GM03348 (cell line): ENCODE measurements around the gene INS.

Experiments used
- DNase-seq: peaks from one replicate; pipeline ENCODE4 v3.0.0; 2012; ENCODE audit warnings: low spot score

The INS gene

DNA sequence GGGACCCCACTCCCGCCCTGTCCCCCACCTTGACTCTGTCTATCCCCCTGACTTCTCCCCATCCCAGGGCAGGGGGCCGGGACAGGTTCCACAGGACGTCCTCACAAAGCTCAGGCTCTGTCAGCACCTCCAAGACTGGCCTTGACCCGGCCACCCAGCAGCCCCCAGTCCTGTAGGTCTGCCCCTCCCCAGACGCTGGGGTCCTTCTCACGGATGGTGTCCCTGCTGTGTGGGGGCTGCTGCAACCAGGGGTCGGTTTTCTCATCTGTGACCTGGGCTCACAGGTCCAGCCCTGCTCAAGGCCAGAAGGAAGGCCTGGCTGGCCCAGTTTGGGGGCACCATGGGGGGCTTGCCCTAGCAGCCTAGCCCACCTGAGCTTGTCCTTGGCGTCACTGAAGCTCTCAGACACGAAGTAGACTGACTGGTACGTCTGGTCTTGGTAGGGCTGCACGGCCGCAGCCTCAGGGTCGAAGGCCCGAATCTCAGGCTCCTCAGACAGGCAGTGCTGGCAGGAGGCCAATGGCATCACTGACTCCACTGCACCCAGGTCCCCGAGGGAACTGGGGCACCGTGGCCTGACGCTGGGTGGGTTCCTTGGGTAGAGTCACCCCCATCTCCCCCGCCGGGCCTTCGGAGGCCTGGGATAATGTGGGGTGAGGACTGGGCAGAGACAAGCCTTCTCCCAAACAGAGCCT is 4.0 kb upstream of the INS start:
- DNase-seq, result no peak

DNA sequence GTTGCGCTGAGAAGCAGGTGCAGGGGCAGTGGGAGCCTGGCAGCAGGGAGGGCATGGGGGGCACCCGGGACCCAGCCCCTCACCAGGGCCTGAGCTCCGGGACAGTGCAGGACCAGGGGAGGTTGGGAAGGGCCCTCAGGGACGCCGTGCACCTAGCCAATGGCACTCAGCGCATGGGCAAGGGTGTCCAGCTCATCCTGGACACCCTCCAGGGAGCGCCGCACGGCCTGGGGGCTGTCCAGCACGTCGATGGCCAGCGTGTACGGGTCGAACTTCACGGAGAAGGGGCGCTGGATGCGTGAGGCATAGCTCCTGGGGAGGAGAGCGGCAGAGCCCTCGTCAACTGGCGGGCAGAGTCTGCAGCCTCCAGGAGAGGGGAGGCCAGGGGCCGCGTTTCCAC is 3.1 kb upstream of the INS start:
- DNase-seq, result no peak

DNA sequence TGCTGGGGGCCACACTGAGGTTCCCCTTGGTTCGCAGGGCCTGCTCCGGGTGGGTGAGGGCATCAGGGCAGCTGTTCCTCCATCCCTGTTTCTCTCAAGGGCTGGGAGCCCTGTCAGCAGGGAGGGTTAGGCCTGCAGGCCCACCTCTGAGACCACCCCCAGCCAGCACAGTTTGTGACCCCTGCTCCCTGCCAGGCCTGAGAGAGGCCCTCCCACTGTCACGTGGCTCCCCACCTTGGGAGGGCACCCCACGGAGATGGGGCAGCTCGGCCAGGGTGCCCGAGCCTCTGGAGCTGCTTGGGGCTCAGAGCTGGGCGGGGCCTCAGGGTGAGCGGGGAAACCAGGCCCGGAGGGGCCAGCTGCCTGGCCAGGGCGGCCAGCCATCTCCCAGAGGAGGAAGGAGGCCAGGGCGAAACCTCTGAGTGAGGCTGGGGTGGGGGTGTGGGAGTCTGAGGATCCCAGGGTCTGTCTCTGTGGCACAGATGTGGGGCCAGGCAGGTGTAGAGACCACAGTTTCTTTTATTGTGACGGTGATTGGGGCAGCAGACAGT is 2.5 kb upstream of the INS start:
- DNase-seq, result no peak

DNA sequence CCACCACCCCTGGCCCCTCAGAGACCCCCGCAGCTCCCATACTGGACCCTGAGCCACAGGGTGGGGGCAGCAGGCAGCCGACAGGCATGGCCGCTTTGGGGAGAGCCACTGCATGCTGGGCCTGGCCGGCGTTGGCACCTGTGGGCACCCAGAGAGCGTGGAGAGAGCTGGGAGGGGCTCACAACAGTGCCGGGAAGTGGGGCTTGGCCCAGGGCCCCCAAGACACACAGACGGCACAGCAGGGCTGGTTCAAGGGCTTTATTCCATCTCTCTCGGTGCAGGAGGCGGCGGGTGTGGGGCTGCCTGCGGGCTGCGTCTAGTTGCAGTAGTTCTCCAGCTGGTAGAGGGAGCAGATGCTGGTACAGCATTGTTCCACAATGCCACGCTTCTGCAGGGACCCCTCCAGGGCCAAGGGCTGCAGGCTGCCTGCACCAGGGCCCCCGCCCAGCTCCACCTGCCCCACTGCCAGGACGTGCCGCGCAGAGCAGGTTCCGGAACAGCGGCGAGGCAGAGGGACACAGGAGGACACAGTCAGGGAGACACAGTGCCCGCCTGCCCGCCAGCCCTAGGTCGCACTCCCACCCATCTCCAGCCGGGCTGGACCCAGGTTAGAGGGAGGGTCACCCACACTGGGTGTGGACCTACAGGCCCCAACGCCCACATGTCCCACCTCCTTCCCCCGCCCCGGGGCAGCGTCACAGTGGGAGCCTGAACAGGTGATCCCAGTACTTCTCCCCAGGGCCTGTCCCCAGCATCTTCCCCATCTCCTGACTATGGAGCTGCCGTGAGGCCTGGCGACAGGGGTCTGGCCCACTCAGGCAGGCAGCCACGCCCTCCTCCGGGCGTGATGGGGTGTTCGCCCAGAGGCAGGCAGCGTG is 1.2 kb downstream of the INS start:
- no peak for DNase-seq

DNA sequence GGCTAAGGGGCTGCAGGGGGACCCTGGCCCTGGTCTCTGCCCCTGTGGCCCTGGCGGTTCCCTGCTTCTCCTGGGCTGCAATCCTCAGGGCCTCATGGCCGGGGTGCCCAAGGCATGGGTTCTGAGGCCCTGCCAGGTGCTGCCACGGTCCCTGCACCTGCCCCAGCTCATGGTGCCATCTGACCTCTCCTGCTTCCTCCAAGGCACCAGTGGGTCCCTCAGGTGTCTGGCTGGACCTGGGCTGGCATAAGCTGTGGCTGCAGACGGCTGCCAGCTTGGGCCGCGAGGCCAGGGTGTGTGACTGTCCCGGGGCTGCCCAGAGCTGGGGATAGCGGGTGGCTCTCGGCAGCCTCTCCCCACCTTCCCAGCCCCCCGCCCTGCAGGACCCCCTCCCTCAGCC is 2.0 kb downstream of the INS start:
- DNase-seq, result no peak

DNA sequence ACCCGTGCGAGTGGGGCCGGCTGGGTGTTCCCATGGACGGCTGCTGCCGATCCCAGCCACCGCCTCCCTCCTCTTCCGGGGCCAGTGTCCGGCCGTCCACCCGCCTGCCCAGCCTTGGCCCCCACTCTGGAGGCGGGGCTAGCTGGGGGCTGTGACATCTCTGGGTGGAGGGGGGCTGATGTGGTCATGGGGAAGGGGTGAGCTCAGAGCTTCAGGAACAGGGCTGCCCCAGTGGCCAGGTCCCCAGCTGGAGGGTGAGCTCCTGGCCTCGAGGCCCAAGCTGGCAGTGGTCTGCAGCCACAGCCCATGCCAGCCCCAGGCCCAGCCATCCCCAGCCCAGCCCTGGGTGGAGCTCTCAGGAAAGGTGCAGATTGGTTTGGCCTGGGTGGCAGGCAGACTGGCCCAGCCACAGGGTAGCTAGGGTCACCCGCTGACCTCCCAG is 2.7 kb downstream of the INS start:
- no peak for DNase-seq

DNA sequence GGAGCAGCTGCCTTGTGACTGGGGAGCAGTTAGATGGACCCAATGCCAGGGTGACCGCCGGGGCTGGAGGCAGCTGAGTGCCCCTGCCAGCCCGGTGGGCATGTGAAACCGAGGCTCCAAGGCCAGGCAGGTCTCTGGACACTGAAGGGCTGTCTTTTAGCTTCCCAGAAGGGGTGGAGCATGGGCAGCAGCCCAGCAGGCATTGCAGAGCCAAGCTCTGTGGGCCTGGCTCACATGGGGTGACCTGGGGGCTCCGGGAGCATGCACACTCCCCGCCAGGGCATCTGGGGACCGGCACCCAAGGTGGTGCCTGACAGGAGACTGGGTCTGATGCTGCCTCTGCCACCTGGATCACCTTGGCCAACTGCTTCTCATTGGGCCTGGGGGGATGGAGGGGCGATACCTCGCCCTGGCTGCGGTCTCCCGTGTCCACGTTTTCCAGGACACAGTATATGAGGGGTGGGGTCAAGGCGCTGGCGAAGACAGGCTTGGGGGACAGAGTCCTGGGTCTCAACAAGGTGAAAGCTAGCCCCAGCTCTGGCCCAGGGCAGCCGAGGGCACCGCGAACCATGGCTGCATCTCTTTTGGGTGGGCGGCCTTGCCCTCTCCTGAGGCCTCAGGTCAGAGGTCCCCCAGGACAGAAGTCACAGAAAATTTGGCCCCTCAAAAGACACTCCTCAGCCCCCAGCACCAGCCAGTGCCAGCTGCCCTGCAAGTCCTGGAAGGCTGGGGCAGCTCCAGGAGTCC is 3.5 kb downstream of the INS start:
- DNase-seq, result no peak

DNA sequence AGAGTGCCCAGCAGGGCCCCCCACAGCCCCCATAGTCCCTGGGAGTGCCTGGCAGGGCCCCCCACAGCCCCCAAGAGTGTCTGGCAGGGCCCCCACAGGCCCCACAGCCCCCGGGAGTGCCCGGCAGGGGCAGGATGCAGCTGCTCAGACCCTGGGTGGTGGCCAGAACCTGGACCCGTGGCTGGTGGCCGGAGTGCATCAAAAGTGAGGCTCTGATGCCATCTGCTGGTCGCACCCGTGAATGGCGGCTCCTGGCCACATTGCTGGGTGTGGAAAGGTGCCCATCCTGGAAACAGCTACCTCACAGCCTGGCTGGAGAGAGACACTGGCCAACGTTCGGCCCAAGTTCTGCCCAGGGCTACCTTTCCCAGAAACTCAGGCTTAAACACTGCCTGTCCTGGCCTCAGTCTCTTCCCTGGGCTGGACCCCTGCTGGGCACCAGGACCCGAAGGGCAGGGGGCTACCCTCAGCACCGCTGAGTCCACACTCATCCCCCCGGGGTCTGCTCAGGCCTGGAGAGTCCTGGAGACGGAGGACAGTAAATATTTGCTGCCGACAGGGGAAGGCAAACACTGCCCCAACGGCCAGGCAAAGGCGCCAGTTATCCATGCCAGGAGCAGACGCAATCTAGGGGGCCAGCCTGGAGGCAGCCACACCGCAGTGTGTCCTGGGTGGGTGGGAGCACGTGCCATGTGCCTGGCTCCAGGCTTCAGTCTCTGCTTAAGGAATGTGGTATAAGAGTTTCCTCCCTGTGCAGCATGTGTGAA is 4.4 kb downstream of the INS start:
- DNase-seq, result peak; percentile 90

DNA sequence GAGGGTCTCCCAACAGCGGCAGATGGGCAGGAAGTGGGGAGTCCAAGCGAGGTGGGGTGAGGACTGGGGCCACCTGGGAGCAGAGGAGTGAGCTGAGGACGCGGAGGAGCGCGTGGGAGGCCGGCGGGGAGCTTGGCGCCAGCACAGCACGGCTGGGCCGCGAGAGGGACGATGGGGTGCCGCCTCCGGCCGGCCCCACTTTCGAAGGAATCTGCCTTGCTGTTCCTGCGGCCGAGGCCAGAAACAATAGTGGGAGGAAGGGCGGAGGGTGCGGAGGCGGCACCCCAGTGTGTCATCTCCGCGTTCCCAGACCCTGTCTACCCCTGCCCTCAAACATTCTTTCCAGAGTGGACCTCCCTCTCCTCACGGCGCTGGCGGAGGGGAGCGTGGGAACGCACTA is 5.5 kb downstream of the INS start:
- DNase-seq, result no peak

DNA sequence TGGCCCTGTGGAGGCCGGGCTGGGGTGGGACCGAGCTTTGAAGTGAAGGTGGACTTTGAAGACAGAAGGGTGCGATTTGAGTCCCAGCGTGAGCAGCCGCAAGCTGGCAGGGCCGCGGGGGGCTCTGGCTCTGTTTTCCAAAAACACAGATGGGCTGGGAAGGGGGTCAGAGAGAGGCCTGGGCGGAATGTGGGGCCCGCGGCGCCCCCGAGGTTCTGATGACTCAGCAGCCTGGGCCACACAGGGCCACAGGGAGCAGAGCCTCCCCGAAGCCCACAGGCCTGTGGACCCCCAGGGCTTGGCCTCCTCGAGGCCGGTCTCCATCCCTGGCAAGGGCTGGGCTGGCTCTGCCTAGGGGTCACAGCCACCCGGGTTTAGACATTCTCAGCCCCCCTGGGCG is 6.1 kb downstream of the INS start:
- no peak for DNase-seq

DNA sequence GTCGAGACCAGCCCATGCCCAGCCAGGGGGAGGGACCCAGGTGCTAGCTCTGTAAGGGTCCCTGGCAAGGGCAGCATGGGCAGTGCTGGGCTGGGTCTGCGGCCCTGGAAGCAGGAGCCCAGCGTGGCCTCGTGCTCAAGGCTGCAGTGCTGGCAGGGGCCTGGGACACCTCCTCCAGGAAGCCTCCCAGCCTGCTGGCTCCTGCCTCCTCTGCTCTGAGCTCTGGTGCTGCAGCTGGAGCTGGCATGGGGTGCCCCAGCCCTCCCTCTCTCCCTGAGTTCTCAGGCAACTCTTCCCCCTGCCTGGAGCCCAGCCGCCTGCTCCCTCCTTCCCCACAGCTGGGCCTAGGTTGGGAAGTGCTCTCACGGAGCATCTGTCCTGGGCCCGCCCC is 6.8 kb downstream of the INS start:
- no peak for DNase-seq

DNA sequence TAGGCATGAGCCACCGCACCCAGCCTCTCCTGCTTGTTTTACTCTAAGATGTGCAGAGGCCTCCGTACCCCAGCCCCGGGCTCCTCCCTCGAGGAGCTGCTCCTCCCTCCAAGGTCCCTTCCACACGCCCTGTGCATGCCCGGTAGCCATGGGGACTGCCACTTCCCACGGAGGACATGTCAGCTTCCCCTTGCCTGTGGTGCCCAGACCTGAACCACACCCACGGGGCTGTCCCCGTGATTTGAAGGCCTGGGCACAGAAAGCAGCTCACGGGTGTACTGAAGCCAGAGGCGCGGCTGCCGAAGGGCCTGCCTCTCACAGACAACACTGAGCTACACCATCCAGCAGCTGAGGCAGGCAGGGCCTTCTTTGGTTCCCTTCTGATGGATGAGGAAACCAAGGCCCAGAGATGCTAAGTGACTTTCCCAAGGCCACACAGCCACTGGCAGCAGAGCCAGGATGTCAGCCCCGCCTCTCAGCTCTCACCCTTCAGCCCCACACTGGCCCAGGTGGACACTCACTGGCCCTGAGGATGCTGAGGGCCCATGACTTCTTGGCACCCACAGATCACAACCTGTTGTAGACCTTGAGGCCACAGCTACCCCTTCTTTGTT is 7.3 kb downstream of the INS start:
- no peak for DNase-seq

DNA sequence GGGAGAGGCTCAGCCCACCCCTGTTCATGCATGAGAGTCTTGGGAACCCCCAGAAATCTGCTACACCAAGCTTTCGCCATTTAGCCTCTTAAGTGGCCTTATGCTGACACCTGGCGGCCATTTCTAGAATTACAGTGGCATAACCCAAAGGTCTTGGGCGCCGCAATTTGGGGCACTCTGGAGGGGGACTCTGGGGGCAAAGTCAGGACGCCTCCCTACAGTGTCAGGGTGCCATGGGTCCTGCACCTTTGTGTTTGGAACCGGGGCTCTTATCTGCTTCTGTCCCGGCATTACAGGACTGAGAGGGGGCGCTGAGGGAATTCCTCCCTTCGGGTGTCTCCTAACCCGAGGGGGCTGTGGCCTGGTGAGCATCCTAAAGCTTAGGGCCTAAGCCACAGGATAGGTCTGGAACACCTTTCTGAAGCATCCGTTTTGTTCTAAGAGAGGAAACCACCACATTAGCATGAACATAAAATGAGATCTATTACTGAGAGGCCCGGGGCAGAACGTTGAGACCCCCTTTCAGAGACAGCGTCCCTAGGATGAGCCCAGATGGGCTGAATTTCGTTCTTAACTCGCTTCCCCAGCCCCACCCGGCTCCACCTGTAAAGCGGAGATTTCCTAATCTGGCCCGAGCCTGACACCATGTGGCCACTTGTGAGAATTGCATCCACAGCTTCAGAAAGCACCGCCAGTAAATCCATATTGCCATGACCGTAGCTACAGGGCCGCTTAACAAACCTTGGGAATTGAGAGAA is 9.3 kb downstream of the INS start:
- peak; percentile 87 for DNase-seq

DNA sequence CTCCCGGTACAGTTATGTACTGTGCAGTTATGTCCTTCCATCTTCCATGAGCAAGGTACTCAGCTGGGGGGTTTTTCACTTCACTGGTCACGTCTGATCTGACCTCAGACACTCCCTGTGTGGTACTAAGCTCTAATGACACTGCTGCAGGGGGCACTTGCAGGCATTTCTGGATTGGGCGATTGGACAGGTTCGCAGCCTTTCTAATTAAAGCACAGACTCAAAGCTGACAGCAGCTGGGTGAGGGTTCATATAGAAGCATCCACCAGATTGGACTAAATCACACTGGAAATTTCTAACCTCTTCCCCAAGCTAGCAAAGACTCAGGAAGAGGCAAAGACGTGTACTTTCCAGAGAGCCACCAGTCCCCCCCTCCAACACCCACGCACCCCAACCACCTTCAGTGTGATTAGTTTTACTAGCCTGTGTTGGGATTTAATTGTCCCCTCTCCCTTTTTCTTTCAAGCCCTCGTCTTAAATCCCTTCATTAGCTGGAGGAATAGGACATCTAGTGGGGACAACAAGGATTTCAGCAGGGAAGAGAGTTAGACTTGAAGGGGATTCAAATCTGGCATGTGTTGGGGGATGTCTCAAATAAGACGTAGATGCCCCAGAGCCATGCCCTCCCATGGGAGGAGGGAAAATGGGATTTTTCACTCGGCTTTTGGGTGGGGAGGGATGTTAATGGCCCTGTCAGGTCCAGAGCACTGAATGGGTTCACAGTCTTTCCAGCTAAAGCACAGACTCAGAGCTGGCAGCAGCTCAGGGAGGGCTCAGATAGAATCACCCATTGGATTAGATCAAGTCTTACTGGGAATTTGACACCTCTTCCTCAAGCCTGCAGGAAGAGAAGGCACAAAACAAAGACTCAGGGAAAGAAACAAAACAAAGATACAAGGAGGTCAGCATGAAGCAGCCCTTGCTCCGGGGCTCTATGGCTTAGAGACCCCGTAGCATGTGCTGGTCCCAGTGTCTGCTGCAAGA is 10.9 kb downstream of the INS start:
- no peak for DNase-seq

DNA sequence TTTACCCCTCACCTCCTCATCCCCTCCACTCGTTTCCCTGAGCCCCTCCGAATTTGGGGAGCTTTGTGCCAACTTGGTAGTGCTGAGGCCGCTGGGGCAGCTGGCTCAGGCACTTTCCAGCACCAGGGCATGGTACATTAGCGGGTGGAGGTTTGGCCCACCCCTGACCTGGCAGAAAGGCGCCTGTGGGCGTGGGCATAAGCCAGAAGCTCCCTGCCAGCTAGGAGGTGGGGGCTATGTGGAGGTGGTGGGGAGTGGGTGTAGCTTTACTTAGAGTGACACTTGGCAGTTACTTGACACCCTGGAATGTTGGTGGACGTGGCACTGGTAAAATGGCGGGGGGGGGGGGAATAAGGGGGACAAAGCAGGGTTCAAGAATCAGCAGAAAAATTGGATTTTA is 11.5 kb downstream of the INS start:
- no peak for DNase-seq

DNA sequence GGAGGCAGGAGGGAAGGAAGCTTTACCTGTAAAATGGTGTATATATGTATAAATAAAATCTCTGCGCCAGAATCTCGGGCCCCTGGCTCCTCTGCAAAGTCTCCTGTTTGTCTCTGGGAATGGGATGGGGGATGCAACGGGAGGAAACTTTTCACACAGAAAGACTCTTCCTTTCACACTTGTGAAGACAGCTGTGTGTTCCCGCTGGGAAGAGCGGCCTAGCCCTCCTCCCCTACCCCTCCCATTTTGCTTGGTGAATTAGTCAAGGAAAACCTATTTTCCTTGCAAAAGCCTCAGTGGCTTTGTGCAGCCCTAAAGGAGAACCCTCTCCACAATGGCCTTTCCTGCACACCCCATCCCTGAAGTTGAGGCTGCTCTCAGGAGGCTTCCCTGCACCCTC is 12.4 kb downstream of the INS start:
- no peak for DNase-seq

DNA sequence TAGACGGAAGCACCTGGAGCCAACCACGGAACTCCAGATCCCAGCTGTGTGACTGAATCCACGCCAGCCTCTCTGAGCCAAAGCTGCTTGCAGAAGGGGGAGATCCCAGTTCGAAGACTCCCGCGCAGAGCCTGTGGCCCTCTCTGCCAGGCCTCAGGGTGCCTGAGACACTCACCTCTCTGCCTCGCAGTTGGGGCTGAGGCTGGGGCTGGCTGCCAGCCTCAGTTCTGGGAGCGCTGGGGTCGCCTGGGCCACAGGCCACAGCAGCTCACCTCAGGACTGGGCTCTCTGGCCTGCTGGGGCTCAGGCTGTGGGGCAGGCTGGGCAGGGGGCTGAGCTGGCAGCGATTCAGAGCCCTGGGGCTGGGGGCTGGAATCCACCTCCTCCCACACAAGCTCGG is 13.6 kb downstream of the INS start:
- no peak for DNase-seq

DNA sequence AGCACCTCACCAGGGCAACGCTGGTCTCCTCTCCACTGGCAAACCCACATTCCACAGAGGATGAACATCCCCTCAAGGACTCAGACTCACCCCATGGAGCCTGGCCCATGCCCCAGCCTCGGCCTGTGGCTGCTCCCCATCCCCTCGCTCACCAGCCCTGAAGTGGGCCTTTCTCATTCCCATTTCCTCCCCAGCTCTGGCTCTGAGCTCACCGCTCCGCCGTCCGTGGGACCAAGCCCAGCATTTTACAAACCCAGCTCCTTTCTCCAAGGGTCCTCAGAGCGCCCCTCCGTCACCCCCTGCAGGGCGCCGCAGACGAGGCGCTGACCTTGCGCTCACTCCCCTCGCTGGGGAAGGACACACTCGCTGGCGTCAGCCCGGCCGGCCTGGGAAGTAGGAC is 15.0 kb downstream of the INS start:
- no peak for DNase-seq

DNA sequence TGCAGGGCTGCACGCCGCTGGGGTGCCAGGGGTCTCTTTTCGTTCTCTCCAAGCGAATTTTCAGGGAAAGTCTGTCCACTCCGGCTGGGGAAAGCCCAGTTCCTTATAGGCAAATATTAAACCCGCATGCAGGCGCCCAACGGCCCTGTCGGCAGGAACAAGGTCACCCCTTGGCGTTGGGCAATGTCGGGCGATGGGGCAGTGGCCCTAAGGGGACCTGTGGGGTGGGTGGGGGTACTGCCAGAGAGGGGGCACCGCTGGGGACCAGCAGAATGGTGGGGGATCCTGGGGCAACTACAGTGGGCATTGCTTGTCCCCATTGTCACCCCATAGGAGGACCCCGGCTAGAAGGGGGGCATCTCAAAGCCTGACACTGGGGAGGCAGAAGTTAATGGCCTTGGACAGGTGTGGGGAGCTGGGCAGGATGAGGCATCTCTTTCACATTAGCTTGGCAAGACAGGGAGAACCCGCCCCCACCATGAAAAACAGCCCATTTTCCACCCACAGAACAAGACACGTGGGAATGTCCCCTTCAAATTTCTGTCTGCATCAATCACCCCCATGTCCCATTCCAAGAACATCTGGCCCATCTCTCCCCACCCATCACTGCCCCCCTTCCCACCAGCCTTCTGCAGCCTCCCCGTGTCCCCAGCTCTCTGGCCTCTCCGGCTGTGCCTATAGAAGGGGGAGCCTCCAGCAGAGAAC is 16.3 kb downstream of the INS start:
- DNase-seq, result no peak
